Measurements from ENCODE around the gene ORM2.

Gene ORM2

DNA sequence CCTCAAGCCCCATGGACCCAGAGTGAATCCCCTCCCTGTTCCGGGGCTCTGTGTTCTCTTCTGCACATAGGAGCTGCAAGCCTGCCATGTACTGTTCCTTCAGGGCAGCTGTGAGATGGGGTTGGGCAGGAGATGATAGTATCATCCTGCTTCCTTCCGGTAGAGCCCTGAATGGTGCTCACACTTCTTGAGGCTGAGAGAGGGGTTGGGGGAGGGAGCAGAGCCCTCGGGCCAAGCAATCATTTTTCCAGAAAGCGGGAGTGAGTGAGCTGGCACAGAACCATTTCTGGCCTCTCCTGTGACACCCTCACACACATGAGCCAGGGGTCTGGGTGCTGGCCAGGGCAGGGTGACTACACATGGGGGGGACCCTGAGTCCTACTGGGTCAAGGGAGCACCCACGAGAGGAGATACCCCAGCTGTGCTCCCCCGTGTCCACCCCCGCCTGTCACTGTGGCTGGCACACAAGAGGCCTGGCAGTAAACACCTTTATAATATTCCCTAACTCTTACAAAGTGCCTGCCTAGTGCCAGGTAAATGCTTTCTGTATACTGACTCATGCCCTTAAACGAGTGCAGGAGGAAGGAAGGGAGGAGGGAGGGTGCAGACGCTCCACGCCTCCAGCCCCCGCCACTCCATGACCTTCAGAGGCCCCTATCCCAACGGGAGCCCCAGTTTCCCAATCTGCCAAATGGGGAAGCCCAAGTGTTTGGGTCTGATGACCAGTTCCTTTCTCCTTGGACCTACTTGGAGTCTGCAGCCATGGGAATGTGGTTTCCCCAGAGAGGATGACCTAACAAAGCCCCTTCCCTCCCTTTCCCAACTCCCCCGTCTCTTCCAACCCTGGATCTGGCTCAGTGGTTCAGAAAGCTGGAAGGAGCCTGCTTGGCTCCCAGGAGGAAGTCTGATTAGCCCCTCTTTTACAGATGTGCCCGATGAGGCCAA lies 42.6 kb downstream of the ORM2 start:
- peak; percentile 39 for DNase-seq

GRCh38 chr9:114372921-114373448 lies 43.3 kb downstream of the ORM2 start:
- DNase-seq = peak; percentile 93

DNA sequence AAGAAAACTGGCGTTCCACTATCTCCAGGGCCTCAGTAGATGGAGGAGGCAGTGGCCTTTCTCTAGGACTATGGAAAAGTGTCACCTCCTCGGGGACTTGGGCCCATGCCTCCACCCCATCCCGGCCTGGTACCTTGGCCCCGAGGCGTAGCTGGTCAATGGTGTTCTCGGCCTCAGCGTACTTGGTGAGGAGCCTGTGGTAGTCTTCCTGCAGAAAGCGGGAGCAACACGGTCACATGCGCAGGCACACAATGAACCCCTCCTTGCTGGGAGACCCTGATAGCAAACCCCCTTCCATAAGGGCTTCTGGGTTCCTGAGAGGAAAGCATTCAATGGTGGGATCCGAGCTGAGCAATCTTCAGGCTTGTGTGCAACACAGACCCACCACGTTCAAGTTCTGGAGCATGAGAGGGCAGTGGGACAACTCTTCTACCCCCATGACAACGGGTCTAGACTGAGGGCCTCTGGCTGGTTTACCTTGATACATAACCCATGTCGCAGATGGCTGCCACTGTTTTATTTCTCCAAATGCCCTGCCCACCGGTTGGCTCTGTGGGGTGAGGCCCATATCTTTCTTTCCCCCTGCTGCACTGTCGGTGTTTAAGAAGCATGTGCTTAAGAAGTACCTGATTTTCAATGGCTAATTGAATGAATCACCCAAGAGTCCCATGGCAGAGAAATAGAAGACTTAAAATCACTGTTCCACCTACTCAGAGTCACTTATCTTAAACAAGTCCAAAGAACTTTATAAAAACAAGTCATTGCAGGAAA lies 44.5 kb downstream of the ORM2 start:
- DNase-seq = no peak

DNA sequence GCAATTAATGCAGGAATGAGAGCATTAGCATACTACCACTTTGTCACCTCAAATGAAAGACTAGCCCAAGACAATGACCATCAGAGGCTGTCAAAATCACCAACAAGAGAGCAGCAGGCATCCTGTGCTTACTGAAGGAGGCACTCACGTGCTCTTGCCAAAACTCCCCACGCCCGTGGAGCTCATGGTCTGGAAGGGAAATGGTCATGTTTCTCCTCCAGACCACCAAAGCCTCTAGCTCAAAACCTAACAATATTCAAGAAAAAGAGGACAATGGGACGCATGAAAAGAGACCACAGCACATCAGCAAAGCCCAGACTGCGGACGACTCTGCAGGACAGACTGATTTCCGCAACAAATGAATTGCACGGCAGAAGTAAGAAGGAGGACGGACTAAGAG lies 45.3 kb downstream of the ORM2 start:
- no peak for DNase-seq

DNA sequence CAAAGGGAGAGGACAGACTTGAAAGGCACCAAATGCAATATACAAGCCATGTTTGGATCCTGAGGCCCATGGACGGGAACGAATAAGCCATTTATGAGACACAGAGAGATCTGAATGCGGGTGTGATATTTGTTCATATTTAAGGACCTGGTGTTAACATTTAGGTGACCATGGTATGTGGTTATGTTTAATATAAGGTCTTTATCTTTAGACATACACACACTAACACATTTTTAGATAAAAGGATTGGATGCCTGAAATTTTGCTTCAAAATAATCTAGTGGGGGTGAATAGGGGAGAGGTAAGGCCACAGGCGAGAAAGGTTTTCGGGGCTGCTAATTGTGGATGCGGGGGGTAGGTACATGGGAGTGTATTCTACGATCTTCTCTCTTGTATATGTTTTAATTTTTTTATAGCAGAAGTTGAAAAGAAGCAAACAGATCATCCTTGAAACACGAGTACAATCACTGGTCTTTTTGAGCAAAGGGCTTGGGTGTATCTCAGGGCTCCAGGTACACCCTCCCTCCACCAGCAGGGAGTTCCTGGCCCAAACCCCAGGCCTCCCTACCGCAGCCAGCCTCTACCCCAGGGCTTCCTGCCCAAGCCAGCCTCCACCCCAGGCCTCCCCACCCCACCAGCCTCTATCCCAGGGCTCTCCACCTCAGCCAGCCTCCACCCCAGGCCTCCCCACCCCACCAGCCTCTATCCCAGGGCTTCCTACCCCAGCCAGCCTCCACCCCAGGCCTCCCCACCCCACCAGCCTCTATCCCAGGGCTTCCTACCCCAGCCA lies 45.9 kb downstream of the ORM2 start:
- no peak for DNase-seq

- no peak for DNase-seq
Measured at GRCh38 chr9:114376586-114377445, 47.1 kb downstream of the ORM2 start.

GRCh38 chr9:114378016-114378415 lies 48.3 kb downstream of the ORM2 start:
- DNase-seq = no peak

GRCh38 chr9:114378883-114379282 lies 49.2 kb downstream of the ORM2 start:
- no peak for DNase-seq

Measured in CD4-positive, alpha-beta T cell treated with Interferon gamma for 1 hour (primary cell).